ENCODE measurements around the gene TRIM24.
"Not testable (repeated sequence)": the region's sequence is repeated elsewhere in the genome, so short reads cannot be mapped to it uniquely, and the experiment has no call there.

GRCh38 chr7:138412921-138413320, 47.1 kb upstream of the TRIM24 start:
- TF ChIP-seq POLR2A (IDR thresholded peaks at IDR 0.05; ENCODE audit: low read length); GATA1 (IDR thresholded peaks at IDR 0.05; ENCODE audit: low read depth, low read length): not testable (repeated sequence)
